OCI-LY7 (cell line): ENCODE measurements around the gene NCK2.

Experiments used
- EZH2phosphoT487 ChIP-seq: fragments of 200-600 bp; sonication (generic); IDR thresholded peaks from 2 replicates; pipeline ENCODE4 v1.6.1; 2018; ENCODE audit warnings: low read depth, borderline replicate concordance, mild to moderate bottlenecking, mixed run types, antibody characterized with exemption, low read length, moderate library complexity, mixed read lengths
- TF ChIP-seq, protein P1 (sequence below): fragments of 200-600 bp; sonication (generic); conservative IDR thresholded peaks from 2 replicates; pipeline ENCODE4 v1.5.1; 2014; ENCODE audit warnings: mild to moderate bottlenecking, antibody characterized with exemption, low read length, moderate library complexity, mixed read lengths

DNA sequence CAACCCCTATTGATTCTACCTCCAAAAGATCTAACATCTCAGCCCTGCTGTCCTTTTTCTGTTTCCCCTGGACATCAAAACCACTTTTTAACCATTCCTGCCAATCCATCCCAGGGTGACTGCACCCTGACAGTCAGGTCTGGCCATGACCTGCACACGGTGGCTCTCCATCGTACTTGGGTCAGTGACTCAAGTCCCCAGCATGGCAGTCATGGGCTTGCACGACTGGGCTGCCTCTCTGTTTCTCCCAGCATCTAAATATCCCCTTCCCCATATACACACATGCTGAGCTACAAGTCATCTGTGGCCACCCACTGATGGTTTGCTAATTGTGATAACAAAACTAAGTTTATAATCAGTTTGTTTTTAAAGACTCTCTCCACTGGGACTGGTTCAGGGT, 6.6 kb downstream of the NCK2 start:
- TF ChIP-seq, protein P1, sequence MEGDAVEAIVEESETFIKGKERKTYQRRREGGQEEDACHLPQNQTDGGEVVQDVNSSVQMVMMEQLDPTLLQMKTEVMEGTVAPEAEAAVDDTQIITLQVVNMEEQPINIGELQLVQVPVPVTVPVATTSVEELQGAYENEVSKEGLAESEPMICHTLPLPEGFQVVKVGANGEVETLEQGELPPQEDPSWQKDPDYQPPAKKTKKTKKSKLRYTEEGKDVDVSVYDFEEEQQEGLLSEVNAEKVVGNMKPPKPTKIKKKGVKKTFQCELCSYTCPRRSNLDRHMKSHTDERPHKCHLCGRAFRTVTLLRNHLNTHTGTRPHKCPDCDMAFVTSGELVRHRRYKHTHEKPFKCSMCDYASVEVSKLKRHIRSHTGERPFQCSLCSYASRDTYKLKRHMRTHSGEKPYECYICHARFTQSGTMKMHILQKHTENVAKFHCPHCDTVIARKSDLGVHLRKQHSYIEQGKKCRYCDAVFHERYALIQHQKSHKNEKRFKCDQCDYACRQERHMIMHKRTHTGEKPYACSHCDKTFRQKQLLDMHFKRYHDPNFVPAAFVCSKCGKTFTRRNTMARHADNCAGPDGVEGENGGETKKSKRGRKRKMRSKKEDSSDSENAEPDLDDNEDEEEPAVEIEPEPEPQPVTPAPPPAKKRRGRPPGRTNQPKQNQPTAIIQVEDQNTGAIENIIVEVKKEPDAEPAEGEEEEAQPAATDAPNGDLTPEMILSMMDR: no peak
- TF ChIP-seq EZH2phosphoT487: no peak
